Lower leg skin (tissue), 4 donors: ENCODE measurements around the gene IPO9. TPM values are rescaled to one million over a fixed set of nuclear protein-coding genes. Genes with fewer than 3 reads are reported as not detected.

Experiments
- DNase-seq, 2 donors: peaks; one replicate each; pipeline ENCODE4 v3.0.0-alpha.2; 2019; ENCODE audit warnings: low spot score in 2 of 2
- H3K4me3 ChIP-seq: fragments of 200-600 bp; sonication (generic); 2 replicates; pipeline ENCODE4 v1.5.1; 2017; ENCODE audit warnings: mild to moderate bottlenecking, low read depth; ENCODE audit not compliant: poor library complexity, severe bottlenecking
- CTCF ChIP-seq, 3 donors: fragments of 450-650 bp; IDR thresholded peaks; one replicate each; pipeline ENCODE4 v1.5.1; 2016; ENCODE audit warnings: antibody characterized with exemption in 3 of 3, mild to moderate bottlenecking in 3 of 3, moderate library complexity in 2 of 3
- POLR2A ChIP-seq, 2 donors: fragments of 450-650 bp; IDR thresholded peaks; one replicate each; pipeline ENCODE4 v1.6.1; 2016 to 2017; ENCODE audit warnings: antibody characterized with exemption in 2 of 2, mild to moderate bottlenecking in 1 of 2, moderate library complexity in 1 of 2
- WGBS, 2 donors: methylation state at CpG; one replicate each; pipeline ENCODE4 v1.1.5; 2018; 5-methylcytosine and 5-hydroxymethylcytosine counted together
- intact Hi-C: fragments of 100-400 bp; cut with DNase I; formaldehyde crosslinking; loops from one replicate; pipeline ENCODE4 v1.15.0; 2023; ENCODE audit warnings: low total_unique reads
- microRNA counts, 2 donors: library from miRNA; unstranded; fragments of <30 nt; microRNA quantifications; one replicate each; lab custom pipeline; 2016
- microRNA-seq, 2 donors: library from miRNA; unstranded; fragments of <30 nt; microRNA quantifications; one replicate each; pipeline ENCODE4, GENCODE V29; 2016; ENCODE audit warnings: borderline replicate concordance in 2 of 2, borderline number of aligned reads in 1 of 2
- total RNA-seq, 4 donors: library from RNA; depleted of rRNA; stranded (reverse); fragments of >200 nt; gene quantifications; one replicate each; pipeline ENCODE4 v1.1.0, GENCODE V29; 2016

Gene IPO9
- total RNA-seq, 4 donors from 2014 or later, result 12.1 to 16.3 (median 15.4) TPM

- intact Hi-C loops, result no loop called here
- no peak for DNase-seq
- WGBS, 2 donors, result 70 to 72% methylated on average over 2 of the region's 2 CpGs
- no peak overlapping the region for H3K4me3 ChIP-seq
- TF ChIP-seq POLR2A (IDR thresholded peaks at IDR 0.05), result no peak
These were observed 96.3 kb downstream of the IPO9 start for GRCh38 chr1:201925301-201925567.

GRCh38 chr1:201925981-201926645 lies 97.2 kb downstream of the IPO9 start:
- 69 to 74% methylated on average over 5 of the region's 5 CpGs for WGBS, 2 donors
- DNase-seq, result no peak

GRCh38 chr1:201928266-201928665 lies 99.3 kb downstream of the IPO9 start:
- no peak overlapping the region for H3K4me3 ChIP-seq
- WGBS, 2 donors, result 77 to 92% methylated on average over 3 of the region's 3 CpGs
- intact Hi-C loops, result no loop called here
- DNase-seq, result no peak
- no peak for TF ChIP-seq CTCF (IDR thresholded peaks at IDR 0.05)
- TF ChIP-seq POLR2A (IDR thresholded peaks at IDR 0.05), result no peak

More at GRCh38 chr1:201925981-201926645, 97.2 kb downstream of the IPO9 start:
- no peak overlapping the region for H3K4me3 ChIP-seq
- intact Hi-C loops, result no loop called here
- TF ChIP-seq POLR2A (IDR thresholded peaks at IDR 0.05) (no peak), CTCF (IDR thresholded peaks at IDR 0.05) (no peak)

- TF ChIP-seq POLR2A (IDR thresholded peaks at IDR 0.05) (no peak), CTCF (IDR thresholded peaks at IDR 0.05) (no peak)
- intact Hi-C loops, result no loop called here
- H3K4me3 ChIP-seq, result no peak overlapping the region
- 82 to 86% methylated on average over 4 of the region's 4 CpGs for WGBS, 2 donors
- DNase-seq, result no peak
These were observed 101.2 kb downstream of the IPO9 start for GRCh38 chr1:201930137-201930536.

- no peak overlapping the region for H3K4me3 ChIP-seq
- intact Hi-C loops, result no loop called here
- TF ChIP-seq CTCF (IDR thresholded peaks at IDR 0.05) (no peak), POLR2A (IDR thresholded peaks at IDR 0.05) (no peak)
- WGBS, 2 donors, result 78 to 84% methylated on average over 5 of the region's 5 CpGs
- DNase-seq, result no peak
These were observed 101.8 kb downstream of the IPO9 start for GRCh38 chr1:201930803-201931202.

MicroRNAs within 50 kb of the gene (microRNA counts, 767-probe panel; counts per million panel counts)
- 0 to 358 counts per million in 2 donors for microRNA hsa-miR-1231 (lab: Ali Mortazavi, UCI)

Small RNAs within 50 kb of the gene (microRNA-seq; reads per million reads assigned to microRNA genes)
- gene MIR1231 (0 reads per million in 2 donors), gene MIR6739 (0 reads per million in 2 donors)

Other genes starting within 250 kb of the IPO9 start
- 10 to 100 TPM in 1 of 4 donors, 1 to 10 TPM in 3; 4.6 to 14.2 (median 7.2) TPM for gene SHISA4, start 59.7 kb downstream of the IPO9 start, total RNA-seq
- 10 to 100 TPM; 11.2 to 56.7 (median 23.4) TPM for gene LMOD1, start 117.4 kb downstream of the IPO9 start, total RNA-seq
- 10 to 100 TPM; 18.7 to 22.4 (median 20.2) TPM for gene TIMM17A, start 126.3 kb downstream of the IPO9 start, total RNA-seq
- gene RNPEP, start 153.5 kb downstream of the IPO9 start, total RNA-seq, result 100 to 1,000 TPM in 1 of 4 donors, 10 to 100 TPM in 3; 46.2 to 111 (median 85.3) TPM
- 10 to 100 TPM in 3 of 4 donors, 1 to 10 TPM in 1; 9.8 to 36.4 (median 31.2) TPM for gene ELF3, start 181.4 kb downstream of the IPO9 start, total RNA-seq